ENCODE data around the gene PARD3. TPM values are rescaled to one million over a fixed set of nuclear protein-coding genes. Genes with fewer than 3 reads are reported as not detected.

The PARD3 gene
- total RNA-seq, 1 donor: 42.1 TPM

DNA sequence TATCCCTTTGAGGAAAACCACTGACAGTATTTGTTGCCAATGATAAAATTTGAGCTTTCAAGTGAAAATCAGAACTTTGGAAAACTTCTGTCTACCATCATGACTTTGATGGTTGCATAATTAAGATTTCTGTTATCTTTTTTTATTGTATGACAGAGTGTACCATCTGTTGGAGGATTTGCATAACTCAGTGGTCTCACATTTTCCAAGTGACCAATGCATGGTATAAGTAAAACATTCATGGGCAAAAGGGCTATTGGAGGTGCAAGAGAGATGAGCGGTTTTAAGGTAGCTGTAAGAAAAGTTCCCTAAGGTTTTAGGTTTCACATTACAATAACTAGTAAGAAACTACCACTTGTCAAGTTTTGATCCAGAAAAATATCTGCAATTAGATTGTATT is 625.3 kb downstream of the PARD3 start:
- no peak for DNase-seq (ENCODE audit: low read depth)
- TF ChIP-seq, protein P1, sequence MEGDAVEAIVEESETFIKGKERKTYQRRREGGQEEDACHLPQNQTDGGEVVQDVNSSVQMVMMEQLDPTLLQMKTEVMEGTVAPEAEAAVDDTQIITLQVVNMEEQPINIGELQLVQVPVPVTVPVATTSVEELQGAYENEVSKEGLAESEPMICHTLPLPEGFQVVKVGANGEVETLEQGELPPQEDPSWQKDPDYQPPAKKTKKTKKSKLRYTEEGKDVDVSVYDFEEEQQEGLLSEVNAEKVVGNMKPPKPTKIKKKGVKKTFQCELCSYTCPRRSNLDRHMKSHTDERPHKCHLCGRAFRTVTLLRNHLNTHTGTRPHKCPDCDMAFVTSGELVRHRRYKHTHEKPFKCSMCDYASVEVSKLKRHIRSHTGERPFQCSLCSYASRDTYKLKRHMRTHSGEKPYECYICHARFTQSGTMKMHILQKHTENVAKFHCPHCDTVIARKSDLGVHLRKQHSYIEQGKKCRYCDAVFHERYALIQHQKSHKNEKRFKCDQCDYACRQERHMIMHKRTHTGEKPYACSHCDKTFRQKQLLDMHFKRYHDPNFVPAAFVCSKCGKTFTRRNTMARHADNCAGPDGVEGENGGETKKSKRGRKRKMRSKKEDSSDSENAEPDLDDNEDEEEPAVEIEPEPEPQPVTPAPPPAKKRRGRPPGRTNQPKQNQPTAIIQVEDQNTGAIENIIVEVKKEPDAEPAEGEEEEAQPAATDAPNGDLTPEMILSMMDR (IDR thresholded peaks at IDR 0.05; ENCODE audit: insufficient read depth, low read length): no peak
- no peak overlapping the region for H3K4me3 ChIP-seq (ENCODE audit: low read depth, low read length)

DNA sequence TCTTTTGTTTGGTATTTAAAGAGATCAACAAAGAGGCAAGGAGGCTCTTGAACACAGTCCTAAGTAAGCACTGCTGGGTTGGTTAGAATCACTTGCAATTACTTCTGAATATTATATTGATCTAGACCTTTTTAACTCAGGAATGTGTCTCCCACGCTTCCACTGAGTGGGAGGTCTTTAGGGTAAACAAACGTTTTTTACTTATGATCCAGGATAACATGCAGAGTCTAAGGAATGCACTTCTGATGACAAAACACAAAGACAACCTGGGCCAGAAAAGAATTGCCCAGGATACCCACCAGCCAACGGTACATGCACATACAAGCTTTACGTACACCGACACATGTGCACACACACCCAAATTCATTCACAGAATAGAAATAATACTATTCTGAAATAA is 626.9 kb downstream of the PARD3 start:
- H3K4me3 ChIP-seq (ENCODE audit: low read depth, low read length): no peak overlapping the region
- no peak for DNase-seq (ENCODE audit: low read depth)
- TF ChIP-seq, protein P1 (IDR thresholded peaks at IDR 0.05; ENCODE audit: insufficient read depth, low read length): no peak

DNA sequence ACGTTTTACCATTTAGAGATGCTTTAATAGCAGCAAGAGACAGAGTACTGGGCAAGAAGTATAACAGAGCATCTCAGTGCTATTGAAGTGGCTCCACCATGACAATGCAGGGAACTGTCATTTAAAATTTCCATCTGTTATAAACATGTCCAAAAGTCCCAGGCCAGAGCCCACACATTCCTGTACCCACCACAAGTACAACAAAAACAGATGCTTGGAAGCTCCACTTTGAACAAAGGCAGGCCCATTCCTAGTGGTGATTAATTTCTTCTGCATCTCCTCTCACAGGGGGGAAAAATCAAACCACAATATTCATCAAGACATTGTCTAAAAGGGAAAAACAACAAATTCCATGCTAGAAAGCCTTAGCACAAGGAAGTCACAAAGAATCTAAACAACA is 627.9 kb downstream of the PARD3 start:
- H3K4me3 ChIP-seq (ENCODE audit: low read depth, low read length): no peak overlapping the region
- TF ChIP-seq, protein P1 (IDR thresholded peaks at IDR 0.05; ENCODE audit: insufficient read depth, low read length): no peak
- peak; percentile 40 for DNase-seq (ENCODE audit: low read depth)

DNA sequence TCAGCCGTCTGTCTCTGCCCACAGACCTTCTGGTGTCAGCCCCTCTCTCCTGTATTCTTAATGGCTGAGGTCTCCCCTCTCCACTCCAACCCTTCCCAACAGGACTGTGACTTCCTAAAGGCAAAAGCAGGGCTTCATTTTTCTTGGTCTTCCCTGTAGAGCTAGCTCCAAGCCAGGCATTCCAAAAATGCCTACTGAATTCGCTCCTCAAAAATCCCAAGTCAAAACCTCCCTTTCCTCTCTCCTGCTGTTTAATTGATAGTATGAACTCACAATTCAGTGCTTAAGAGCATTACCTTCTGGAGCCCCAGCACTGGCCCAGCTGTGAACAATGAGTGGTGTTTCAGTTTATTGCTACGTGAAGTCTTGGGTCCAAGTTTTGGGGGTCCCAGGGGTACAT is 628.4 kb downstream of the PARD3 start:
- TF ChIP-seq, protein P1 (IDR thresholded peaks at IDR 0.05; ENCODE audit: insufficient read depth, low read length): no peak
- no peak overlapping the region for H3K4me3 ChIP-seq (ENCODE audit: low read depth, low read length)
- no peak for DNase-seq (ENCODE audit: low read depth)

DNA sequence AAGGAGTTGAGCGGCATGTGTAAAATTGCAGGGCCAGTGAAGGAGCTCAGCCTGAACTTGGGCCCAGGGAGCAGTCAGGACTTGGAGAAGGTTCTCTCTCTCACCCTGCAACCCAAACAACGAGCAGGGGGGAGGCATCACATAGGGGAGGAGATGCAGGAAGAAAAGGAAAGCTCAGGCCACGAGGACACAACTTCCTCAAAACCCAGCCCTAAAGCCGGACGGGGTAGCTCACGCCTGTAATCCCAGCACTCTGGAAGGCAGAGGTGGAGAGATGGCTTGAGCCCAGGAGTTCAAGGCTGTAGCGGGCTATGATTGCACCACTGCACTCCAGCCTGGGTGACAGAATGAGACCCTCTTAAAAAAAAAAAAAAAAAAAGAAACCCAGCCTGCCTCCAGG is 629.1 kb downstream of the PARD3 start:
- no peak for DNase-seq (ENCODE audit: low read depth)
- TF ChIP-seq, protein P1 (IDR thresholded peaks at IDR 0.05; ENCODE audit: insufficient read depth, low read length): no peak
- no peak overlapping the region for H3K4me3 ChIP-seq (ENCODE audit: low read depth, low read length)

DNA sequence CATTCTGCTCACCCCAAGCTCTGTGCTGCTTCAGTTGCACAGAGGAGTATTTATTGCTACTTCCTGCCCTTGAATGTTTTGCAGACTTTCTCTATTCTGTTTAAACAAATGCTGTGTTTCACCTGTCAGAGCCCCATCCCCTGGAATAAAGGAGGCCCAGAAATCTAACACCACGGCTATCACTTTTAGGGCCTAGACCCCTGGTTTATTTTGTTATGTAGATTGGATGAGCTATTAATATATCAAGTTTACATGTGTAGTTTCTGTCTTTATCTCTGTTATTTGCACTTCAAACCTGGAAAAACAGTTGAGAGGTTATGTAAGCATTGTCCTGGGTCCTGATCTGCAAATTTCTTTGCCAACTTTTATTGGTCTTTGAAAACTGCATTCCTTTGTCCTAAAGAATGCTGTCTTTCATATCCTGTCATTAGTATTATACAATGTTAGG is 630.1 kb downstream of the PARD3 start:
- no peak overlapping the region for H3K4me3 ChIP-seq (ENCODE audit: low read depth, low read length)
- DNase-seq (ENCODE audit: low read depth): no peak
- TF ChIP-seq, protein P1 (IDR thresholded peaks at IDR 0.05; ENCODE audit: insufficient read depth, low read length): no peak

DNA sequence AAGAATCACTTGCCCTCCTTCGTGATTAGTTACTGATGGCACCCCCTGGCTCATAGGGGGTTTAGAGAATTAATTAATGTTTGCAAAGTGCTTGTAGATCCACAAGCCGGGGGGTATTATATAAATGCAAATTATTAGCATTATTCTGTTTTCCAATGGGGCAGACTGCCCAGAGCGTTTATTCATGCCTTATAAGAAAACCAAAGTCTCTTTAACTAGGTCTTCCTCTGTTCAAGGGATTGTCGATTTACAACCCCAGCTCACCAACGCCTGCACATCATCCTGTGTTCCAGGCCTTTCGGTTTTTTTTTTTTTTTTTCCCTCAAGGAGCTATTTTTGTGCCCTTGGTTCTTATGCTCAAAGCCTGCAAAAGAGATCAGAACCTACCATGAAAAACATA is 630.7 kb downstream of the PARD3 start:
- TF ChIP-seq, protein P1 (IDR thresholded peaks at IDR 0.05; ENCODE audit: insufficient read depth, low read length): no peak
- no peak overlapping the region for H3K4me3 ChIP-seq (ENCODE audit: low read depth, low read length)
- no peak for DNase-seq (ENCODE audit: low read depth)
